DND-41 (cell line): Measurements from ENCODE around the gene MMAB.

Experiments used
- CTCF ChIP-seq: IDR thresholded peaks from 2 replicates; pipeline ENCODE4 v1.5.1; 2012; ENCODE audit warnings: borderline replicate concordance, low read length, moderate library complexity, mild to moderate bottlenecking; ENCODE audit not compliant: poor library complexity, severe bottlenecking; ENCODE audit errors: extremely low read depth
- EZH2 ChIP-seq: IDR thresholded peaks from 3 replicates; pipeline ENCODE4 v1.6.1; 2012; ENCODE audit warnings: borderline replicate concordance, low read depth, mild to moderate bottlenecking, moderate library complexity, low read length, inconsistent platforms; ENCODE audit not compliant: severe bottlenecking

- TF ChIP-seq CTCF, result no peak
- TF ChIP-seq EZH2, result no peak
Measured at GRCh38 chr12:109557805-109558204, 15.5 kb downstream of the MMAB start.
